Gastroesophageal sphincter (tissue), 3 donors: ENCODE results near the gene DDC.

Experiments used
- CTCF ChIP-seq, 4 experiments: fragments of 200-600 bp in 2 of 4; fragments of 450-650 bp in 2 of 4; sonication (generic) in 1 of 4; IDR thresholded peaks; one replicate each; pipeline ENCODE4 v1.5.1; 2017 to 2019; ENCODE audit warnings: antibody characterized with exemption in 4 of 4, mild to moderate bottlenecking in 2 of 4, moderate library complexity in 2 of 4
- POLR2A ChIP-seq, 2 donors: fragments of 450-650 bp; IDR thresholded peaks; one replicate each; pipeline ENCODE4 v1.6.1; 2017; ENCODE audit warnings: antibody characterized with exemption in 2 of 2, mild to moderate bottlenecking in 2 of 2, moderate library complexity in 1 of 2
- POLR2AphosphoS5 ChIP-seq: sonication (generic); formaldehyde crosslinking; IDR thresholded peaks from one replicate; pipeline ENCODE4 v1.6.1; 2017; ENCODE audit warnings: antibody characterized with exemption

GRCh38 chr7:50558294-50559053 lies 6.7 kb downstream of the DDC start:
- TF ChIP-seq CTCF (IDR thresholded peaks at IDR 0.05): no peak
- no peak for TF ChIP-seq POLR2A (IDR thresholded peaks at IDR 0.05)
- TF ChIP-seq POLR2AphosphoS5: no peak
